Skin epidermis (tissue), 12 donors: ENCODE results near the gene CARD9.
A peak's percentile ranks its signal among the peaks of the same experiment; 100 is the strongest.
"Not testable (repeated sequence)": the region's sequence is repeated elsewhere in the genome, so short reads cannot be mapped to it uniquely, and the experiment has no call there.

ENCODE experiments used
- H3K27ac ChIP-seq, 21 experiments: fragments of 200-600 bp; sonication (generic) in 11 of 21; one replicate each; pipeline ENCODE4 v1.5.0; 2020; ENCODE audit warnings: mild to moderate bottlenecking in 3 of 21, inconsistent platforms in 2 of 21, moderate library complexity in 2 of 21
- H3K4me3 ChIP-seq, 7 experiments: fragments of 200-600 bp; sonication (generic) in 2 of 7; one replicate each; pipeline ENCODE4 v1.5.0; 2020; ENCODE audit warnings: inconsistent platforms in 2 of 7, mild to moderate bottlenecking in 2 of 7, moderate library complexity in 1 of 7

The CARD9 gene

GRCh38 chr9:136353757-136354488 is 19.5 kb downstream of the CARD9 start:
- Histone ChIP-seq H3K27ac (peak overlapping the region in 2 of 21 experiments; percentile 20 to 26), H3K4me3 (no peak overlapping the region)

GRCh38 chr9:136353088-136353487 is 20.4 kb downstream of the CARD9 start:
- no peak overlapping the region for H3K4me3 ChIP-seq
- no peak overlapping the region for H3K27ac ChIP-seq

- Histone ChIP-seq H3K4me3 (no peak overlapping the region), H3K27ac (no peak overlapping the region)
Observed at GRCh38 chr9:136352682-136353081, 20.8 kb downstream of the CARD9 start.

- not testable (repeated sequence) for H3K4me3 ChIP-seq
- peak overlapping the region in 1 of 21 experiments; percentile 10 for H3K27ac ChIP-seq
Observed at GRCh38 chr9:136351868-136352267, 21.6 kb downstream of the CARD9 start.

- Histone ChIP-seq H3K4me3 (no peak overlapping the region), H3K27ac (peak overlapping the region in 1 of 21 experiments; percentile 10)
Observed at GRCh38 chr9:136351252-136351800, 22.1 kb downstream of the CARD9 start.

GRCh38 chr9:136349546-136349945 is 23.9 kb downstream of the CARD9 start:
- no peak overlapping the region for H3K4me3 ChIP-seq
- no peak overlapping the region for H3K27ac ChIP-seq

- no peak overlapping the region for H3K27ac ChIP-seq
- H3K4me3 ChIP-seq: no peak overlapping the region
Observed at GRCh38 chr9:136348691-136349090, 24.8 kb downstream of the CARD9 start.

GRCh38 chr9:136347472-136348256 is 25.8 kb downstream of the CARD9 start:
- no peak overlapping the region for H3K4me3 ChIP-seq
- H3K27ac ChIP-seq: no peak overlapping the region

GRCh38 chr9:136346927-136347465 is 26.5 kb downstream of the CARD9 start:
- H3K4me3 ChIP-seq: no peak overlapping the region
- H3K27ac ChIP-seq: no peak overlapping the region

GRCh38 chr9:136346157-136346481 is 27.4 kb downstream of the CARD9 start:
- Histone ChIP-seq H3K4me3 (no peak overlapping the region), H3K27ac (peak overlapping the region in 5 of 21 experiments; percentile 17 to 58 (median 43))

GRCh38 chr9:136345281-136346156 is 27.9 kb downstream of the CARD9 start:
- H3K27ac ChIP-seq: peak overlapping the region in 9 of 21 experiments; percentile 17 to 58 (median 45)

GRCh38 chr9:136344544-136345280 is 28.8 kb downstream of the CARD9 start:
- no peak overlapping the region for H3K4me3 ChIP-seq
- peak overlapping the region in 3 of 21 experiments; percentile 28 to 57 (median 45) for H3K27ac ChIP-seq

More at GRCh38 chr9:136345281-136346156, 27.9 kb downstream of the CARD9 start:
- peak overlapping the region in 2 of 7 experiments; percentile 2 to 16 for H3K4me3 ChIP-seq

GRCh38 chr9:136343884-136344269 is 29.6 kb downstream of the CARD9 start:
- no peak overlapping the region for H3K27ac ChIP-seq

GRCh38 chr9:136343121-136343883 is 30.2 kb downstream of the CARD9 start:
- Histone ChIP-seq H3K4me3 (peak overlapping the region in 1 of 7 experiments; percentile 42), H3K27ac (peak overlapping the region in 2 of 21 experiments; percentile 17 to 29)

More at GRCh38 chr9:136343884-136344269, 29.6 kb downstream of the CARD9 start:
- H3K4me3 ChIP-seq: no peak overlapping the region

GRCh38 chr9:136342181-136343120 is 31.0 kb downstream of the CARD9 start:
- Histone ChIP-seq H3K4me3 (peak overlapping the region; percentile 0 to 42 (median 17)), H3K27ac (peak overlapping the region in 10 of 21 experiments; percentile 12 to 69 (median 48))

- Histone ChIP-seq H3K4me3 (no peak overlapping the region), H3K27ac (peak overlapping the region in 2 of 21 experiments; percentile 44 to 66)
Observed at GRCh38 chr9:136341769-136342168, 31.7 kb downstream of the CARD9 start.
